K562 (cell line): ENCODE measurements around the gene GATAD2B. TPM values are rescaled to one million over a fixed set of nuclear protein-coding genes. Genes with fewer than 3 reads are reported as not detected.

Experiments
- BACH1 ChIP-seq: fragments of 200-800 bp; sonication (Bioruptor generic); IDR thresholded peaks from 2 replicates; pipeline ENCODE4 v1.6.1; 2016; ENCODE audit warnings: missing genetic modification characterization, missing compliant biosample characterization
- BRCA1 ChIP-seq, 2 experiments: fragments of 450-650 bp in 1 of 2; sonication (generic) in 1 of 2; formaldehyde crosslinking in 1 of 2; IDR thresholded peaks; 2 replicates each; pipeline versions ENCODE4 v1.5.0 to v1.6.1; 2017 to 2020; ENCODE audit warnings: mild to moderate bottlenecking in 1 of 2, missing genetic modification reagents in 1 of 2
- COPS2 ChIP-seq: fragments of 450-650 bp; conservative IDR thresholded peaks from 2 replicates; pipeline ENCODE4 v1.6.1; 2016; ENCODE audit warnings: mild to moderate bottlenecking, moderate library complexity
- ETS2 ChIP-seq: IDR thresholded peaks from 2 replicates; pipeline ENCODE4 v1.6.1; 2016; ENCODE audit warnings: borderline replicate concordance, missing genetic modification characterization, mild to moderate bottlenecking, moderate library complexity, missing compliant biosample characterization; ENCODE audit not compliant: poor library complexity, severe bottlenecking
- EZH2 ChIP-seq: IDR thresholded peaks from 2 replicates; pipeline ENCODE4 v1.6.1; 2012; ENCODE audit warnings: low read depth, mild to moderate bottlenecking, inconsistent platforms, low read length, borderline replicate concordance
- GABPB2 ChIP-seq: fragments of 250-450 bp; sonication (Bioruptor Pico); conservative IDR thresholded peaks from 2 replicates; pipeline ENCODE4 v1.5.1; 2021; ENCODE audit warnings: mild to moderate bottlenecking
- KLF10 ChIP-seq: fragments of 250-450 bp; sonication (Bioruptor Pico); IDR thresholded peaks from 2 replicates; pipeline ENCODE4 v1.6.1; 2021; ENCODE audit warnings: matching md5 sums
- PCBP2 ChIP-seq: fragments of 200-400 bp; formaldehyde crosslinking; IDR thresholded peaks from 2 replicates; pipeline ENCODE4 v1.6.1; 2018; ENCODE audit warnings: low read length, low read depth, mild to moderate bottlenecking, moderate library complexity; ENCODE audit not compliant: poor library complexity, severe bottlenecking
- PHF21A ChIP-seq: fragments of 450-650 bp; IDR thresholded peaks from 2 replicates; pipeline ENCODE4 v1.6.1; 2017; ENCODE audit warnings: low read depth, borderline replicate concordance
- RFX1 ChIP-seq: fragments of 450-650 bp; IDR thresholded peaks from 2 replicates; pipeline ENCODE4 v1.6.1; 2016; ENCODE audit warnings: mild to moderate bottlenecking, moderate library complexity
- SETDB1 ChIP-seq: IDR thresholded peaks from one replicate; pipeline ENCODE4 v1.6.1; 2012; ENCODE audit warnings: low read length, control low read depth, inconsistent platforms
- SMAD2 ChIP-seq: fragments of 150-350 bp; IDR thresholded peaks from 2 replicates; pipeline ENCODE4 v1.6.1; 2014; ENCODE audit warnings: low read depth, mild to moderate bottlenecking, low read length
- SMAD4 ChIP-seq: fragments of 250-450 bp; sonication (Bioruptor Pico); conservative IDR thresholded peaks from 2 replicates; pipeline ENCODE4 v1.8.0; 2021; ENCODE audit warnings: inconsistent platforms, mild to moderate bottlenecking, moderate library complexity
- SOX6 ChIP-seq: fragments of 450-650 bp; IDR thresholded peaks from 2 replicates; pipeline ENCODE4 v1.6.1; 2014; ENCODE audit warnings: mild to moderate bottlenecking
- ZNF165 ChIP-seq: fragments of 250-450 bp; sonication (Bioruptor Pico); IDR thresholded peaks from 2 replicates; pipeline ENCODE4 v1.4.0; 2020; ENCODE audit warnings: borderline replicate concordance
- ZNF24 ChIP-seq: fragments of 450-650 bp; IDR thresholded peaks from 2 replicates; pipeline ENCODE4 v1.6.1; 2016
- ZNF324 ChIP-seq: fragments of 250-450 bp; sonication (Bioruptor Pico); IDR thresholded peaks from 2 replicates; pipeline ENCODE4 v1.4.0; 2020; ENCODE audit warnings: mild to moderate bottlenecking
- ZNF764 ChIP-seq: fragments of 250-450 bp; sonication (Bioruptor Pico); IDR thresholded peaks from 2 replicates; pipeline ENCODE4 v1.4.0; 2020; ENCODE audit warnings: low read depth, mild to moderate bottlenecking, moderate library complexity
- polyA plus RNA-seq, 8 experiments: library from polyadenylated mRNA; depleted of rRNA in 4 of 8; stranded (reverse) in 5 of 8; unstranded in 3 of 8; fragments of >200 nt; fragmentation: Nextera tagmentation in 2 of 8; fragmentation: Illumina TruSeq in 1 of 8; extraction: Ambion mirVana in 2 of 8; extraction: Trizol in 1 of 8; gene quantifications; 2 replicates each; pipeline versions ENCODE4 v1.2.1 to v1.2.3, GENCODE V29; 2011 to 2014; ENCODE audit warnings: inconsistent platforms in 1 of 8, missing spikeins in 1 of 8
- total RNA-seq, 7 experiments: library from RNA; depleted of rRNA in 6 of 7; stranded (reverse); fragments of >200 nt in 6 of 7; fragmentation: Illumina TruSeq in 2 of 7; extraction: Trizol in 2 of 7; gene quantifications; 2 replicates each; pipeline versions ENCODE4 v1.2.1 to v1.2.3, GENCODE V29; 2011 to 2021; ENCODE audit warnings: low replicate concordance in 1 of 7
- TF ChIP-seq, protein P1 (sequence below): fragments of 450-650 bp; IDR thresholded peaks from 2 replicates; pipeline ENCODE4 v1.6.1; 2016; ENCODE audit warnings: mild to moderate bottlenecking, moderate library complexity

Gene GATAD2B
- total and polyA plus RNA-seq, 9 of the 15 experiments (the other 6 are each of a cell fraction or from before 2014, with no cell fraction given) = 1.5 to 40.2 (median 4.9) TPM

DNA sequence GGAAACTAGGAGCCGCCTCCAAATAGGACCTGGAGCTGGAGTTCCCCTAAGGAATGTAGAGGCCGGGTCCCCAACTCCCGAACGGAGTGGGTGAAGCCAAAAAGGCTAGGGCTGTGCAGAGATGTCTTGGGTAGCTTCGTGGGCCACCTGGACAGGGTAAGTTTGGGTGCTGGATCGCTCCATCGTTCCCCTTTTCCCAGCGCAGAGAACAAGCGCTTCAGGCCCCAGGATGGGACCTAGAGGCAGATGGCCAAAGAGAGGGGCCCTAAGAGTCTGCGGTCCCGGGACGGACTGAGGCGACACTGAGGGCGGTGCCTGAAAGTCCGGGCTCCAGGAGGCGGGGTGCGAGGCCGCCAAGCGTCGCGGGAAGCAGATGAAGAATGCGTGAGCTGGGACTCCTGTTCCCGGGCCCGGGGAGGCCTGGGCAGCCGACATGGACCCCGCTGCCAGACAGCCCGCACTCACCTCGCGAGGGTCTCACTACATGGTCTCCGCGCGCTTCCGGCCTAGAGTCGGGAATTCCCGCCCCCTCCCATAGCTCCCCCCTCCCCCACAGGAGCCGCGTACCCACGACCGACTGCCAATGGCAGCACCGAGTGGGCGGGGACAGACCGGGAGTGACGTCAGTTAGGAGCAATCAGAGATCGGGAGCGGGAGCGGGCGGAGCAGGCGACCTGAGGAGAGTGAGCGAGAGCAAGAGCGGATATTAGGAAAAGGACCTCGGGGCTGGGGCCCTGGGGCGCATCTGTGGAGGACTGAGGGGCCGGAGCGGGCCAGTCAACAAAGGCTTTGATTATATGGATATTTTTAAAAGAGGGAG, 40.5 kb upstream of the GATAD2B start, which contains the start of gene SLC39A1 (continued):
- TF ChIP-seq, protein P1, sequence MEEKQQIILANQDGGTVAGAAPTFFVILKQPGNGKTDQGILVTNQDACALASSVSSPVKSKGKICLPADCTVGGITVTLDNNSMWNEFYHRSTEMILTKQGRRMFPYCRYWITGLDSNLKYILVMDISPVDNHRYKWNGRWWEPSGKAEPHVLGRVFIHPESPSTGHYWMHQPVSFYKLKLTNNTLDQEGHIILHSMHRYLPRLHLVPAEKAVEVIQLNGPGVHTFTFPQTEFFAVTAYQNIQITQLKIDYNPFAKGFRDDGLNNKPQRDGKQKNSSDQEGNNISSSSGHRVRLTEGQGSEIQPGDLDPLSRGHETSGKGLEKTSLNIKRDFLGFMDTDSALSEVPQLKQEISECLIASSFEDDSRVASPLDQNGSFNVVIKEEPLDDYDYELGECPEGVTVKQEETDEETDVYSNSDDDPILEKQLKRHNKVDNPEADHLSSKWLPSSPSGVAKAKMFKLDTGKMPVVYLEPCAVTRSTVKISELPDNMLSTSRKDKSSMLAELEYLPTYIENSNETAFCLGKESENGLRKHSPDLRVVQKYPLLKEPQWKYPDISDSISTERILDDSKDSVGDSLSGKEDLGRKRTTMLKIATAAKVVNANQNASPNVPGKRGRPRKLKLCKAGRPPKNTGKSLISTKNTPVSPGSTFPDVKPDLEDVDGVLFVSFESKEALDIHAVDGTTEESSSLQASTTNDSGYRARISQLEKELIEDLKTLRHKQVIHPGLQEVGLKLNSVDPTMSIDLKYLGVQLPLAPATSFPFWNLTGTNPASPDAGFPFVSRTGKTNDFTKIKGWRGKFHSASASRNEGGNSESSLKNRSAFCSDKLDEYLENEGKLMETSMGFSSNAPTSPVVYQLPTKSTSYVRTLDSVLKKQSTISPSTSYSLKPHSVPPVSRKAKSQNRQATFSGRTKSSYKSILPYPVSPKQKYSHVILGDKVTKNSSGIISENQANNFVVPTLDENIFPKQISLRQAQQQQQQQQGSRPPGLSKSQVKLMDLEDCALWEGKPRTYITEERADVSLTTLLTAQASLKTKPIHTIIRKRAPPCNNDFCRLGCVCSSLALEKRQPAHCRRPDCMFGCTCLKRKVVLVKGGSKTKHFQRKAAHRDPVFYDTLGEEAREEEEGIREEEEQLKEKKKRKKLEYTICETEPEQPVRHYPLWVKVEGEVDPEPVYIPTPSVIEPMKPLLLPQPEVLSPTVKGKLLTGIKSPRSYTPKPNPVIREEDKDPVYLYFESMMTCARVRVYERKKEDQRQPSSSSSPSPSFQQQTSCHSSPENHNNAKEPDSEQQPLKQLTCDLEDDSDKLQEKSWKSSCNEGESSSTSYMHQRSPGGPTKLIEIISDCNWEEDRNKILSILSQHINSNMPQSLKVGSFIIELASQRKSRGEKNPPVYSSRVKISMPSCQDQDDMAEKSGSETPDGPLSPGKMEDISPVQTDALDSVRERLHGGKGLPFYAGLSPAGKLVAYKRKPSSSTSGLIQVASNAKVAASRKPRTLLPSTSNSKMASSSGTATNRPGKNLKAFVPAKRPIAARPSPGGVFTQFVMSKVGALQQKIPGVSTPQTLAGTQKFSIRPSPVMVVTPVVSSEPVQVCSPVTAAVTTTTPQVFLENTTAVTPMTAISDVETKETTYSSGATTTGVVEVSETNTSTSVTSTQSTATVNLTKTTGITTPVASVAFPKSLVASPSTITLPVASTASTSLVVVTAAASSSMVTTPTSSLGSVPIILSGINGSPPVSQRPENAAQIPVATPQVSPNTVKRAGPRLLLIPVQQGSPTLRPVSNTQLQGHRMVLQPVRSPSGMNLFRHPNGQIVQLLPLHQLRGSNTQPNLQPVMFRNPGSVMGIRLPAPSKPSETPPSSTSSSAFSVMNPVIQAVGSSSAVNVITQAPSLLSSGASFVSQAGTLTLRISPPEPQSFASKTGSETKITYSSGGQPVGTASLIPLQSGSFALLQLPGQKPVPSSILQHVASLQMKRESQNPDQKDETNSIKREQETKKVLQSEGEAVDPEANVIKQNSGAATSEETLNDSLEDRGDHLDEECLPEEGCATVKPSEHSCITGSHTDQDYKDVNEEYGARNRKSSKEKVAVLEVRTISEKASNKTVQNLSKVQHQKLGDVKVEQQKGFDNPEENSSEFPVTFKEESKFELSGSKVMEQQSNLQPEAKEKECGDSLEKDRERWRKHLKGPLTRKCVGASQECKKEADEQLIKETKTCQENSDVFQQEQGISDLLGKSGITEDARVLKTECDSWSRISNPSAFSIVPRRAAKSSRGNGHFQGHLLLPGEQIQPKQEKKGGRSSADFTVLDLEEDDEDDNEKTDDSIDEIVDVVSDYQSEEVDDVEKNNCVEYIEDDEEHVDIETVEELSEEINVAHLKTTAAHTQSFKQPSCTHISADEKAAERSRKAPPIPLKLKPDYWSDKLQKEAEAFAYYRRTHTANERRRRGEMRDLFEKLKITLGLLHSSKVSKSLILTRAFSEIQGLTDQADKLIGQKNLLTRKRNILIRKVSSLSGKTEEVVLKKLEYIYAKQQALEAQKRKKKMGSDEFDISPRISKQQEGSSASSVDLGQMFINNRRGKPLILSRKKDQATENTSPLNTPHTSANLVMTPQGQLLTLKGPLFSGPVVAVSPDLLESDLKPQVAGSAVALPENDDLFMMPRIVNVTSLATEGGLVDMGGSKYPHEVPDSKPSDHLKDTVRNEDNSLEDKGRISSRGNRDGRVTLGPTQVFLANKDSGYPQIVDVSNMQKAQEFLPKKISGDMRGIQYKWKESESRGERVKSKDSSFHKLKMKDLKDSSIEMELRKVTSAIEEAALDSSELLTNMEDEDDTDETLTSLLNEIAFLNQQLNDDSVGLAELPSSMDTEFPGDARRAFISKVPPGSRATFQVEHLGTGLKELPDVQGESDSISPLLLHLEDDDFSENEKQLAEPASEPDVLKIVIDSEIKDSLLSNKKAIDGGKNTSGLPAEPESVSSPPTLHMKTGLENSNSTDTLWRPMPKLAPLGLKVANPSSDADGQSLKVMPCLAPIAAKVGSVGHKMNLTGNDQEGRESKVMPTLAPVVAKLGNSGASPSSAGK = peak; percentile 67
- TF ChIP-seq COPS2 (no peak), ZNF24 (no peak), GABPB2 (CRISPR knock-in tag) (no peak), EZH2 (no peak), ETS2 (tag) (no peak), PHF21A (no peak), SETDB1 (no peak), PCBP2 (no peak), SMAD4 (CRISPR knock-in tag) (no peak), ZNF165 (no peak), KLF10 (CRISPR knock-in tag) (no peak), SOX6 (no peak), ZNF764 (no peak), RFX1 (no peak), SMAD2 (no peak), BRCA1 (IDR thresholded peaks at IDR 0.05) (no peak), BRCA1 (CRISPR knock-in tag; IDR thresholded peaks at IDR 0.05) (no peak), BACH1 (no peak), ZNF324 (CRISPR knock-in tag) (no peak)
